ENCODE measurements around the gene RPRML. TPM values are rescaled to one million over a fixed set of nuclear protein-coding genes. Genes with fewer than 3 reads are reported as not detected.

The RPRML gene
- total and polyA plus RNA-seq, 2 donors (not counting 1 experiment from before 2014, with no cell fraction given): 0.89 TPM; not detected in 1

DNA sequence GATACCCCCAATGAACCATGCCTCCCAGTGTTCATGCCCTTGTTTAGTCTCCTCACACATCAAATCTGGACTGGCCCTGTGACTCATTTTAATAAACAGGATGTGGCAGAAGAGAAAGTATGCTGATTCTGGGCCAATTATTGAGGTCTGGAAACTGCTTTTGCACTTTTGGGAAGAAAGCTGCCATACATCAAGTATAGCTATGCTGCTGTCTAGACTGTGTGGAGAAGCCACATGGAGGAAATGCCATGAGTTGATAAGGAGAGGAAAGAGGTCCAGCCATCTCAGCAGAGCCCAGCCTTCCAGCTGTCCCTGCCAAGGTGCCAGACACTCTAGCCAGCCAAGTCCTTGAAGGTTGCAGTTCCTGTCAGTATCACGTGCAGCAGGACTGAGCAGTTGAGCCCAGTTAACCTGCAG, 16.7 kb downstream of the RPRML start:
- no peak overlapping the region for H3K4me2 ChIP-seq (replicated peaks; ENCODE audit: low read depth, low read length, poor library complexity, severe bottlenecking)
- H3K79me2 ChIP-seq (ENCODE audit: control insufficient read depth, insufficient read depth, low read length): no peaks in the 10 kb centered on the region
- TF ChIP-seq EZH2 (IDR thresholded peaks at IDR 0.05; ENCODE audit: borderline replicate concordance, insufficient read depth, low read depth, low read length, poor library complexity, severe bottlenecking): no peak
- no peak for TF ChIP-seq CTCF (IDR thresholded peaks at IDR 0.05)
- ChIA-PET CTCF (no interaction called here), POLR2A (no interaction called here)
- H3K27me3 ChIP-seq (replicated peaks in 1 of 4; ENCODE audit: control extremely low read depth in 1 of 4, control insufficient read depth in 3 of 4, insufficient read depth in 4 of 4, low read length in 3 of 4): peaks cover 0 to 8% (median 3%) of the 10 kb centered on the region in 4 experiments
- no CpG with 5 or more reads among the region's 1 CpG for WGBS (ENCODE audit: insufficient coverage)
- no peak overlapping the region for H3K27ac Mint-ChIP-seq
- H3K4me3 Mint-ChIP-seq: no peak overlapping the region
- H2AFZ ChIP-seq (ENCODE audit: insufficient read depth, low read depth, low read length, poor library complexity, severe bottlenecking): no peak overlapping the region
- peaks cover 14% of the 10 kb centered on the region for H3K27me3 Mint-ChIP-seq
- no peak for DNase-seq
- no peaks in the 10 kb centered on the region for H3K36me3 ChIP-seq (replicated peaks in 1 of 2; ENCODE audit: control extremely low read depth in 1 of 2, control insufficient read depth in 1 of 2, extremely low read depth in 1 of 2, insufficient read depth in 2 of 2, low read length in 1 of 2)
- ATAC-seq (ENCODE audit: low read depth): no peak
- no peak overlapping the region for H3K27ac ChIP-seq (ENCODE audit: low read length in 2 of 2)
- peaks cover 3% of the 10 kb centered on the region for H3K9me3 Mint-ChIP-seq (ENCODE audit: insufficient read depth)
- H3K4me3 ChIP-seq (ENCODE audit: control extremely low read depth in 1 of 5, extremely low read depth in 1 of 5, insufficient read depth in 1 of 5, low read depth in 2 of 5, low read length in 4 of 5): no peak overlapping the region
- H3K9me3 ChIP-seq (ENCODE audit: control extremely low read depth in 1 of 3, control insufficient read depth in 2 of 3, insufficient read depth in 1 of 3, low read length in 2 of 3): peaks cover 0 to 5% (median 0%) of the 10 kb centered on the region in 3 donors
- no peaks in the 10 kb centered on the region for H4K20me1 ChIP-seq (ENCODE audit: control insufficient read depth, insufficient read depth, low read length, poor library complexity, severe bottlenecking)
- H3K4me1 ChIP-seq (ENCODE audit: control insufficient read depth in 2 of 2, insufficient read depth in 2 of 2, low read length in 2 of 2): peaks cover 0 to 3% of the 10 kb centered on the region in 2 donors
- no peak overlapping the region for H3K9ac ChIP-seq (ENCODE audit: low read length)
- H3K4me1 Mint-ChIP-seq: peaks cover 3% of the 10 kb centered on the region
- intact Hi-C loops (cut with micrococcal nuclease): no loop called here

GRCh38 chr17:46960152-46960551, 18.9 kb downstream of the RPRML start:
- Histone ChIP-seq H3K4me2 (replicated peaks; ENCODE audit: low read depth, low read length, poor library complexity, severe bottlenecking) (no peak overlapping the region), H3K4me3 (ENCODE audit: control extremely low read depth in 1 of 5, extremely low read depth in 1 of 5, insufficient read depth in 1 of 5, low read depth in 2 of 5, low read length in 4 of 5) (no peak overlapping the region), H3K36me3 (replicated peaks in 1 of 2; ENCODE audit: control extremely low read depth in 1 of 2, control insufficient read depth in 1 of 2, extremely low read depth in 1 of 2, insufficient read depth in 2 of 2, low read length in 1 of 2) (peaks cover 1 to 4% of the 10 kb centered on the region in 2 experiments), H2AFZ (ENCODE audit: insufficient read depth, low read depth, low read length, poor library complexity, severe bottlenecking) (no peak overlapping the region), H4K20me1 (ENCODE audit: control insufficient read depth, insufficient read depth, low read length, poor library complexity, severe bottlenecking) (no peaks in the 10 kb centered on the region), H3K4me1 (ENCODE audit: control insufficient read depth in 2 of 2, insufficient read depth in 2 of 2, low read length in 2 of 2) (peaks cover 0 to 3% of the 10 kb centered on the region in 2 donors), H3K27ac (ENCODE audit: low read length in 2 of 2) (no peak overlapping the region), H3K79me2 (ENCODE audit: control insufficient read depth, insufficient read depth, low read length) (peaks cover 11% of the 10 kb centered on the region), H3K27me3 (replicated peaks in 1 of 4; ENCODE audit: control extremely low read depth in 1 of 4, control insufficient read depth in 3 of 4, insufficient read depth in 4 of 4, low read length in 3 of 4) (peaks cover 0 to 6% (median 3%) of the 10 kb centered on the region in 4 experiments), H3K9me3 (ENCODE audit: control extremely low read depth in 1 of 3, control insufficient read depth in 2 of 3, insufficient read depth in 1 of 3, low read length in 2 of 3) (peaks cover 0 to 5% (median 0%) of the 10 kb centered on the region in 3 donors), H3K9ac (ENCODE audit: low read length) (no peak overlapping the region)
- Mint-ChIP-seq H3K27ac (no peak overlapping the region), H3K27me3 (peaks cover 9% of the 10 kb centered on the region), H3K9me3 (ENCODE audit: insufficient read depth) (peaks cover 3% of the 10 kb centered on the region), H3K4me3 (no peak overlapping the region), H3K4me1 (peaks cover 3% of the 10 kb centered on the region)
- ChIA-PET POLR2A (no interaction called here), CTCF (interaction anchor here (1.6 kb wide), 1 partner anchor 19 kb away, joined by 5 read pairs; no protein-coding TSS in a partner anchor)
- intact Hi-C loops (cut with micrococcal nuclease): no loop called here
- no peak for TF ChIP-seq EZH2 (IDR thresholded peaks at IDR 0.05; ENCODE audit: borderline replicate concordance, insufficient read depth, low read depth, low read length, poor library complexity, severe bottlenecking)
- no peak for TF ChIP-seq CTCF (IDR thresholded peaks at IDR 0.05)
- 91% methylated on average over 1 of the region's 2 CpGs for WGBS (ENCODE audit: insufficient coverage)
- no peak for DNase-seq
- ATAC-seq (ENCODE audit: low read depth): no peak

Data from B cell (primary cell).